Body of pancreas (tissue), 4 donors: ENCODE data around the gene PLPP4. TPM values are rescaled to one million over a fixed set of nuclear protein-coding genes. Genes with fewer than 3 reads are reported as not detected.
A peak's percentile ranks its signal among the peaks of the same experiment; 100 is the strongest.

Source experiments
- ATAC-seq: fragments of 150-250 bp; one replicate; pipeline ENCODE4 v1.9.1; 2016
- DNase-seq, 4 donors: peaks; one replicate each; pipeline ENCODE4 v3.0.0-alpha.2; 2019
- H3K27ac ChIP-seq, 4 donors: fragments of 200-600 bp; sonication (generic); 1 replicate in 3 of 4; 2 replicates in 1 of 4; pipeline versions ENCODE4 v1.5.1 to v1.6.1; 2016 to 2019; ENCODE audit warnings: mild to moderate bottlenecking in 1 of 4, mixed read lengths in 1 of 4, moderate library complexity in 1 of 4
- H3K27me3 ChIP-seq, 2 donors: fragments of 200-600 bp; sonication (generic); one replicate each; pipeline ENCODE4 v1.6.0; 2016; ENCODE audit warnings: mild to moderate bottlenecking in 1 of 2
- H3K36me3 ChIP-seq, 2 donors: fragments of 200-600 bp; sonication (generic); replicated peaks in 1 of 2; 2 replicates each; pipeline ENCODE4 v1.5.1; 2016; ENCODE audit warnings: low read depth in 2 of 2; ENCODE audit not compliant: insufficient read depth in 1 of 2
- H3K4me1 ChIP-seq: fragments of 200-600 bp; sonication (generic); one replicate; pipeline ENCODE4 v1.6.0; 2016
- H3K4me3 ChIP-seq, 2 donors: fragments of 200-600 bp; sonication (generic); 1 replicate in 1 of 2; 2 replicates in 1 of 2; pipeline ENCODE4 v1.5.1; 2016 to 2019
- H3K9me3 ChIP-seq, 3 donors: fragments of 200-600 bp; sonication (generic); 1 replicate in 2 of 3; 2 replicates in 1 of 3; pipeline ENCODE4 v1.5.1; 2016
- POLR2A ChIP-seq, 3 donors: fragments of 450-650 bp; IDR thresholded peaks; one replicate each; pipeline ENCODE4 v1.6.1; 2016; ENCODE audit warnings: antibody characterized with exemption in 3 of 3, mild to moderate bottlenecking in 2 of 3
- WGBS, 2 donors: methylation state at CpG; one replicate each; pipeline ENCODE4 v1.1.5; 2017; 5-methylcytosine and 5-hydroxymethylcytosine counted together
- intact Hi-C: fragments of 100-400 bp; cut with DNase I; formaldehyde crosslinking; loops from one replicate; pipeline ENCODE4 v1.15.1; 2023
- total RNA-seq, 2 donors: library from RNA; depleted of rRNA; stranded (reverse); fragments of >200 nt; gene quantifications; one replicate each; pipeline ENCODE4 v1.1.0, GENCODE V29; 2016
- TF ChIP-seq, protein P1 (sequence below), 7 experiments: fragments of 450-650 bp in 4 of 7; fragments of 200-600 bp in 3 of 7; sonication (generic) in 3 of 7; IDR thresholded peaks; one replicate each; pipeline ENCODE4 v1.5.1; 2016 to 2019; ENCODE audit warnings: antibody characterized with exemption in 7 of 7

PLPP4 gene
- total RNA-seq, 2 donors from 2014 or later: 0.78 TPM; not detected in 1

DNA sequence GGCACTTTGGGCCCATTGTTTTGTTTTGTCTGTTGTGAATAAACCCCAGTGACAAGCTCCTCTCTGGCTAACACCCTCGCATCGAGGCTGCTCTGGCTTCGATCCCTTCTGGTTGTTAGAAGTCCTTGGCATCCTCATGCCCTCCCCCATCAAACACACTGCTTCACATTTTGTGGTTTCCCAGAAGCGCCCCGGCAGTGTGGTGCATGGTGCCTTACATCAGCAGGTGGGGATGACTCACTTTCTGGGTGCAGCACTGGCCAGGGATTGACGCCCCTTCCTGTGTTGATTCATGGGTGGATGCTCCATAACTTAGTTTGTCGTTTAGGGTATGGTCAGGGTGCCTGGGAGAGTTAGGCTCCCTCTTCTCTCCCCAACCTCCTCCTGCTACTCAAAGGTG is 51.4 kb downstream of the PLPP4 start:
- WGBS, 2 donors: 57 to 68% methylated on average over 7 of the region's 7 CpGs
- Histone ChIP-seq H3K4me3 (no peak overlapping the region), H3K27me3 (no peaks in the 10 kb centered on the region), H3K36me3 (no peaks in the 10 kb centered on the region), H3K27ac (no peak overlapping the region), H3K9me3 (no peaks in the 10 kb centered on the region), H3K4me1 (no peaks in the 10 kb centered on the region)
- no peak for TF ChIP-seq POLR2A (IDR thresholded peaks at IDR 0.05)
- TF ChIP-seq, protein P1, sequence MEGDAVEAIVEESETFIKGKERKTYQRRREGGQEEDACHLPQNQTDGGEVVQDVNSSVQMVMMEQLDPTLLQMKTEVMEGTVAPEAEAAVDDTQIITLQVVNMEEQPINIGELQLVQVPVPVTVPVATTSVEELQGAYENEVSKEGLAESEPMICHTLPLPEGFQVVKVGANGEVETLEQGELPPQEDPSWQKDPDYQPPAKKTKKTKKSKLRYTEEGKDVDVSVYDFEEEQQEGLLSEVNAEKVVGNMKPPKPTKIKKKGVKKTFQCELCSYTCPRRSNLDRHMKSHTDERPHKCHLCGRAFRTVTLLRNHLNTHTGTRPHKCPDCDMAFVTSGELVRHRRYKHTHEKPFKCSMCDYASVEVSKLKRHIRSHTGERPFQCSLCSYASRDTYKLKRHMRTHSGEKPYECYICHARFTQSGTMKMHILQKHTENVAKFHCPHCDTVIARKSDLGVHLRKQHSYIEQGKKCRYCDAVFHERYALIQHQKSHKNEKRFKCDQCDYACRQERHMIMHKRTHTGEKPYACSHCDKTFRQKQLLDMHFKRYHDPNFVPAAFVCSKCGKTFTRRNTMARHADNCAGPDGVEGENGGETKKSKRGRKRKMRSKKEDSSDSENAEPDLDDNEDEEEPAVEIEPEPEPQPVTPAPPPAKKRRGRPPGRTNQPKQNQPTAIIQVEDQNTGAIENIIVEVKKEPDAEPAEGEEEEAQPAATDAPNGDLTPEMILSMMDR (IDR thresholded peaks at IDR 0.05): no peak
- intact Hi-C loops: no loop called here
- ATAC-seq (no peak), DNase-seq (no peak)

DNA sequence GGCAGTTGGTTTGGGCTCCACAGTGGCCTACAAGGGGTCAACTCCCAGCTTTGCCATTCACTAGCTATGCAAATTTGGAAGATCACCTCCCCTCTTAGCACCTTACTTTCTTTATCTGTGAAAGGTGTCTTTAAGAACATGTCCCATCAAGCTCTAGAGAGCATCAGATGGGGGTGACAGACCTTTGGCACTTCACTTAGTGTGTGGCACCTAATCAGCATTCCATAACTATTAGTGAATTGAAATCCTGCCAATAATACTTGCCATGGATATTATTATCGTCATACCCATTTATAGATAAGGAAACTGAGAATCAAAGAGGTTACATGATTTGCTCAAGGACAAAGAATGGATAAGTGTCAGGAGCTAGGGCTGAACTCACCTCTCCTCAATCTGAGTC is 51.9 kb downstream of the PLPP4 start:
- Histone ChIP-seq H3K36me3 (no peaks in the 10 kb centered on the region), H3K27me3 (no peaks in the 10 kb centered on the region), H3K4me1 (no peaks in the 10 kb centered on the region), H3K4me3 (no peak overlapping the region), H3K27ac (no peak overlapping the region), H3K9me3 (no peaks in the 10 kb centered on the region)
- DNase-seq (no peak), ATAC-seq (no peak)
- 16 to 22% methylated on average over 1 of the region's 1 CpG for WGBS, 2 donors
- no peak for TF ChIP-seq POLR2A (IDR thresholded peaks at IDR 0.05)
- TF ChIP-seq, protein P1 (IDR thresholded peaks at IDR 0.05): no peak
- intact Hi-C loops: no loop called here

DNA sequence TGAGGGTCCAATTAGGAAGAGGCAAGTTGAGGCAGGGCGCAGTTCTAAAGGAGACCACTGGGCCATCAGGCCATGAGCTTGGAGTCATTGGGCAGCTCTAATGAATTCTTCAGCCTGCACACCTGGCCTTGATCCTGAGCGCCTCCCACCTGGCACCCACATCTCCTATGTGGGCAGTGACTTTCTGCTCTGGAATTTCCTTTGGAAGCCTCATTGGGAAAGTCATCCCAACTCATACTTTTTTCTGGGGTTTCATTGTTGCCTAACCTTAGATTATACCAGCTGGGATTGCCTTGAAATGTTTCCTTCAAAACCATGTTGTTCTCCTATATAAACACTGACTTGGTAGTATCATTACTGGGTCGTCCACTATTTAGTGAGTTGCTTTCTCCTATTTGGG is 54.1 kb downstream of the PLPP4 start:
- WGBS, 2 donors: 64 to 68% methylated on average over 3 of the region's 3 CpGs
- DNase-seq (no peak), ATAC-seq (no peak)
- TF ChIP-seq, protein P1 (IDR thresholded peaks at IDR 0.05): no peak
- TF ChIP-seq POLR2A (IDR thresholded peaks at IDR 0.05): no peak
- Histone ChIP-seq H3K9me3 (no peaks in the 10 kb centered on the region), H3K4me1 (no peaks in the 10 kb centered on the region), H3K36me3 (no peaks in the 10 kb centered on the region), H3K27ac (no peak overlapping the region), H3K27me3 (no peaks in the 10 kb centered on the region), H3K4me3 (no peak overlapping the region)
- intact Hi-C loops: no loop called here

DNA sequence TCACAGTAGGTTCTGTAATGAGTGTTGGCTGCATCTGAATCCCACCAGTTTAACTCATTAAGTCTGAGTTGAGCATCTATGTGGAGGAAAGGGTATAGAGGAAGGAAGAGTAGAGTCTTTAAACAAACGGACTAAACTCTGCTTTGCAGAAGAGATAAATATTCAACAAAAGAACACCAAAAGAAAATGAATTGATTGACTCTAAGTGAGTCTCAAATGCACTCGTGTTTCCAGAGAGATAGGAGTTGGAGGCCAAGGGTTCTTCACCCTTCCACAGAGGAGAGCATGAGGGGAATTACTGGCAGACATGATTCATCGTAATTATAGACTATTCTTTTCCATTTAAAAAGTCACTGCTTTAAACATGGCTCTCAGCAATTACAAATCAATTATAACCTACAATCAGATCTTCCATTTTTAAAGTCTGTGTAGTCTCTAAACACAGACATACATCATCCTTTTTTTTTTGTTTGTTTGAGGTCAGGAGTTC is 56.3 kb downstream of the PLPP4 start:
- Histone ChIP-seq H3K9me3 (no peaks in the 10 kb centered on the region), H3K4me3 (no peak overlapping the region), H3K36me3 (no peaks in the 10 kb centered on the region), H3K27ac (no peak overlapping the region), H3K4me1 (no peaks in the 10 kb centered on the region), H3K27me3 (no peaks in the 10 kb centered on the region)
- DNase-seq (no peak), ATAC-seq (no peak)
- intact Hi-C loops: no loop called here
- WGBS, 2 donors: 49 to 53% methylated on average over 3 of the region's 3 CpGs
- TF ChIP-seq, protein P1 (IDR thresholded peaks at IDR 0.05): no peak
- TF ChIP-seq POLR2A (IDR thresholded peaks at IDR 0.05): no peak

DNA sequence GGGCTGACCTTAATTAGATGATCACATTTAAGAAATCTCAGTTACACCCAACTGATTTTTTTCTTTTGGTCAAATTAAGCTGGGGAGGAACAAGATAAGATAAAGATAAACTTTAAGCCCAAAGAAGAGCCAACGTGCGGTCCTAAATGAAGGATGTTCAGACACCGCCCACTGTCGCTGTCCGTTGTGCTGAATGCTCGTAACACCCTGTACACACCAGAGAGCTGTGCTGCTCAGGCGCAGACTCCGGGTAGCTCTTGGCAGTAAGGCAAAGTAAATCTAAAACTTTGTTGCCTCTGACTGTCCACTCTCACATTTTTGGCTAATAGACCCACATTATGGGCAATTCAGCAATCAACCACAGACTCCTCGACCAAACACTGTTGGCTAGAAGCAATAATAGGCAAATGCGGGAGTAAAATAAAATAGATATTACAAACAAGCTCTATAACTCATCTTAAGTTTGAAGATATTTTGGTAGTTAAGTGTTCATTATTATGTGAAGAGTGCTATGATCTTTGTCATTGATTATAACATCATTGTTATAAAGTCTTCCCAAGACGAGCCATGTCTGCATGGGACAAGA is 57.1 kb downstream of the PLPP4 start:
- ATAC-seq (no peak), DNase-seq (peak in 1 of 4 donors; percentile 17)
- H3K36me3 ChIP-seq: no peaks in the 10 kb centered on the region
- H3K27me3 ChIP-seq: no peaks in the 10 kb centered on the region
- WGBS, 2 donors: 26 to 29% methylated on average over 11 of the region's 11 CpGs
- intact Hi-C loops: no loop called here
- H3K27ac ChIP-seq: no peak overlapping the region
- no peaks in the 10 kb centered on the region for H3K4me1 ChIP-seq
- no peak overlapping the region for H3K4me3 ChIP-seq
- no peak for TF ChIP-seq POLR2A (IDR thresholded peaks at IDR 0.05)
- TF ChIP-seq, protein P1 (IDR thresholded peaks at IDR 0.05): no peak
- H3K9me3 ChIP-seq: no peaks in the 10 kb centered on the region
